DOHH2 (cell line): ENCODE data around the gene ELOVL2.

Source experiments
- H3F3A ChIP-seq: fragments of 200-600 bp; sonication (generic), shearing (Covaris generic); 2 replicates; pipeline ENCODE4 v1.6.0; 2016; ENCODE audit warnings: antibody characterized with exemption, mild to moderate bottlenecking; ENCODE audit not compliant: control insufficient read depth, insufficient read depth
- H3K27ac ChIP-seq: fragments of 200-600 bp; sonication (generic); 2 replicates; pipeline ENCODE4 v1.5.1; 2014; ENCODE audit warnings: low read depth, mild to moderate bottlenecking, low read length, moderate library complexity
- H3K27me3 ChIP-seq: fragments of 200-600 bp; sonication (generic); 2 replicates; pipeline ENCODE4 v1.6.1; 2014; ENCODE audit warnings: mild to moderate bottlenecking, low read length, mixed read lengths; ENCODE audit not compliant: control insufficient read depth
- H3K36me3 ChIP-seq: fragments of 200-600 bp; sonication (generic); 2 replicates; pipeline ENCODE4 v1.6.1; 2014; ENCODE audit warnings: mild to moderate bottlenecking, low read length, moderate library complexity, mixed read lengths; ENCODE audit not compliant: control insufficient read depth
- H3K4me1 ChIP-seq: fragments of 200-600 bp; sonication (generic); 2 replicates; pipeline ENCODE4 v1.6.1; 2014; ENCODE audit warnings: mild to moderate bottlenecking, low read length, mixed read lengths; ENCODE audit not compliant: control insufficient read depth
- H3K4me2 ChIP-seq: fragments of 200-600 bp; sonication (generic); 2 replicates; pipeline ENCODE4 v1.6.0; 2014; ENCODE audit warnings: mild to moderate bottlenecking, low read length, moderate library complexity
- H3K4me3 ChIP-seq: fragments of 200-600 bp; sonication (generic); 2 replicates; pipeline ENCODE4 v1.5.1; 2014; ENCODE audit warnings: mild to moderate bottlenecking, low read length, mixed read lengths
- H3K79me2 ChIP-seq: fragments of 200-600 bp; sonication (generic); 2 replicates; pipeline ENCODE4 v1.6.1; 2014; ENCODE audit warnings: mild to moderate bottlenecking, low read length, mixed read lengths; ENCODE audit not compliant: control insufficient read depth
- H3K9me2 ChIP-seq: fragments of 200-600 bp; sonication (generic); replicated peaks from 2 replicates; pipeline ENCODE4 v1.6.1; 2014; ENCODE audit warnings: mild to moderate bottlenecking, low read length, mixed read lengths; ENCODE audit not compliant: control insufficient read depth
- H3K9me3 ChIP-seq: fragments of 200-600 bp; sonication (generic); 2 replicates; pipeline ENCODE4 v1.6.1; 2014; ENCODE audit warnings: antibody characterized with exemption, low read length, mixed read lengths; ENCODE audit not compliant: control insufficient read depth, insufficient read depth
- H4K20me1 ChIP-seq: fragments of 200-600 bp; sonication (generic); 2 replicates; pipeline ENCODE4 v1.6.0; 2014; ENCODE audit warnings: low read depth, mild to moderate bottlenecking, antibody characterized with exemption, low read length, moderate library complexity; ENCODE audit not compliant: control insufficient read depth, insufficient read depth
- CTCF ChIP-seq: fragments of 200-600 bp; sonication (generic); IDR thresholded peaks from one replicate; pipeline ENCODE4 v1.5.1; 2014; ENCODE audit warnings: antibody characterized with exemption, mild to moderate bottlenecking, low read depth, low read length; ENCODE audit not compliant: poor library complexity, severe bottlenecking
- EZH2phosphoT487 ChIP-seq: fragments of 200-600 bp; sonication (generic); IDR thresholded peaks from 2 replicates; pipeline ENCODE4 v1.6.1; 2017; ENCODE audit warnings: borderline replicate concordance, mild to moderate bottlenecking, antibody characterized with exemption, low read length, moderate library complexity, mixed read lengths

The ELOVL2 gene

GRCh38 chr6:11050731-11051130, 6.6 kb upstream of the ELOVL2 start:
- no peak for TF ChIP-seq EZH2phosphoT487
- TF ChIP-seq CTCF: no peak
- no peaks in the 10 kb centered on the region for H3K9me3 ChIP-seq
- no peaks in the 10 kb centered on the region for H4K20me1 ChIP-seq
- peaks cover 21% of the 10 kb centered on the region for H3K27me3 ChIP-seq
- H3K36me3 ChIP-seq: no peaks in the 10 kb centered on the region
- no peak overlapping the region for H3K4me2 ChIP-seq
- no peaks in the 10 kb centered on the region for H3K9me2 ChIP-seq
- H3K4me3 ChIP-seq: no peak overlapping the region
- H3K79me2 ChIP-seq: no peaks in the 10 kb centered on the region
- H3K4me1 ChIP-seq: no peaks in the 10 kb centered on the region
- H3F3A ChIP-seq: no peaks in the 10 kb centered on the region
- no peak overlapping the region for H3K27ac ChIP-seq

GRCh38 chr6:11044712-11045167, 635 bp upstream of the ELOVL2 start:
- Histone ChIP-seq H3K4me3 (peak overlapping the region; percentile 48), H3K4me2 (peak overlapping the region; percentile 46), H3K4me1 (peaks cover 13% of the 10 kb centered on the region), H4K20me1 (no peaks in the 10 kb centered on the region), H3K9me2 (no peaks in the 10 kb centered on the region), H3K27me3 (peaks cover 60% of the 10 kb centered on the region), H3K27ac (no peak overlapping the region), H3F3A (peaks cover 5% of the 10 kb centered on the region; the same call in 1 of the 2 replicates), H3K79me2 (no peaks in the 10 kb centered on the region), H3K36me3 (no peaks in the 10 kb centered on the region), H3K9me3 (no peaks in the 10 kb centered on the region)
- TF ChIP-seq EZH2phosphoT487 (no peak), CTCF (peak; percentile 39)

- Histone ChIP-seq H3K4me3 (peak overlapping the region; percentile 65), H4K20me1 (no peaks in the 10 kb centered on the region), H3K27me3 (peaks cover 63% of the 10 kb centered on the region), H3K9me3 (no peaks in the 10 kb centered on the region), H3K4me2 (peak overlapping the region; percentile 83), H3K4me1 (peaks cover 13% of the 10 kb centered on the region), H3F3A (peaks cover 5% of the 10 kb centered on the region; the same call in 1 of the 2 replicates), H3K79me2 (no peaks in the 10 kb centered on the region), H3K27ac (no peak overlapping the region), H3K36me3 (no peaks in the 10 kb centered on the region), H3K9me2 (no peaks in the 10 kb centered on the region)
- TF ChIP-seq CTCF (no peak), EZH2phosphoT487 (peak; percentile 92)
These were observed 636 bp downstream of the ELOVL2 start for GRCh38 chr6:11043378-11043960.
